Measurements from ENCODE around the gene P2RX4. TPM values are rescaled to one million over a fixed set of nuclear protein-coding genes. Genes with fewer than 3 reads are reported as not detected.
"Not testable (repeated sequence)": the region's sequence is repeated elsewhere in the genome, so short reads cannot be mapped to it uniquely, and the experiment has no call there.

P2RX4 gene
- total and polyA plus RNA-seq, 12 donors, result 3.7 to 12.6 (median 5.5) TPM

DNA sequence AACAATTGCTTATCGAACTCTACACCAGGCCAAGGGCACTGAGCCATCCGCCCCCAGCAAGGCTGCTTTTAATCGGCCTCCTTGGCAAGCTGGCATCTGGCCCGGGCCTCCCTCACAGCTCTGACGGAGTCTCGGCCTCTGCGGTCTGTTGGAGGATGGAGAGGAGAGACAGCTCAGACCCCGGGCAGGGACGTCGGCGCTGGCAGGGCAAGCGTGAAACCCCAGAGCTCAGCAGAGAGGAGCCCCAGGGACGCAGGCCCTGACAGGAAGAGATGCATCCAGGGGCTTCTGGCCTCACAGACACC is 69.1 kb downstream of the P2RX4 start:
- Histone ChIP-seq H3K4me3 (peak overlapping the region in 1 of 10 donors; percentile 20), H3K9me3 (no peaks in the 10 kb centered on the region), H3K4me1 (peaks cover 15 to 57% (median 35%) of the 10 kb centered on the region in 9 donors), H3K27me3 (no peaks in the 10 kb centered on the region), H3K27ac (peak overlapping the region; percentile 11 to 86 (median 61)), H3K36me3 (peaks cover 0 to 27% (median 0%) of the 10 kb centered on the region in 9 donors)
- intact Hi-C loops (cut with DNase I), result no loop called here
- 41 to 48% methylated on average over 13 of the region's 13 CpGs for WGBS, 2 donors
- ATAC-seq (peak; percentile 22 to 59 (median 48)), DNase-seq (peak; percentile 61 to 63)
- TF ChIP-seq, protein P1, sequence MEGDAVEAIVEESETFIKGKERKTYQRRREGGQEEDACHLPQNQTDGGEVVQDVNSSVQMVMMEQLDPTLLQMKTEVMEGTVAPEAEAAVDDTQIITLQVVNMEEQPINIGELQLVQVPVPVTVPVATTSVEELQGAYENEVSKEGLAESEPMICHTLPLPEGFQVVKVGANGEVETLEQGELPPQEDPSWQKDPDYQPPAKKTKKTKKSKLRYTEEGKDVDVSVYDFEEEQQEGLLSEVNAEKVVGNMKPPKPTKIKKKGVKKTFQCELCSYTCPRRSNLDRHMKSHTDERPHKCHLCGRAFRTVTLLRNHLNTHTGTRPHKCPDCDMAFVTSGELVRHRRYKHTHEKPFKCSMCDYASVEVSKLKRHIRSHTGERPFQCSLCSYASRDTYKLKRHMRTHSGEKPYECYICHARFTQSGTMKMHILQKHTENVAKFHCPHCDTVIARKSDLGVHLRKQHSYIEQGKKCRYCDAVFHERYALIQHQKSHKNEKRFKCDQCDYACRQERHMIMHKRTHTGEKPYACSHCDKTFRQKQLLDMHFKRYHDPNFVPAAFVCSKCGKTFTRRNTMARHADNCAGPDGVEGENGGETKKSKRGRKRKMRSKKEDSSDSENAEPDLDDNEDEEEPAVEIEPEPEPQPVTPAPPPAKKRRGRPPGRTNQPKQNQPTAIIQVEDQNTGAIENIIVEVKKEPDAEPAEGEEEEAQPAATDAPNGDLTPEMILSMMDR (IDR thresholded peaks at IDR 0.05), result no peak

DNA sequence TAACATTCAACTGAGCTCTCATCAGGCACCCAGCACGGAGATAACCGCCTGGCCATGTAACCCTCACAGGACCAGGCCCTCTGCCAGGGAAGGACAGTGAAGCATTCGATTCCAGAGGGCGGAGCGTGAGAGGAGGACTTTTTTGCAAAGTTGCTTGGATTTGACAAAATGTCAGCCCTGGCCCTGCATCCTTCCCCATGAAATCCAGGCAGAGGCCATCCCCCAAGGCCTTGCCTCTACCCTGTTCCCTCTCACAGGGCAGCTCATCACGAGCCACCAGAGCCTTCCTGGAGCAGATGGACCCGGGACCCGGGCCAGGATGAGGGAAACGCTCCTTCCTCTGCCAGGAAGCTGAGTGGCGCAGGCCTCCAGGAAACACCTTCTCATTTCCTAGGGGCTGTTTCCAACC is 69.6 kb downstream of the P2RX4 start:
- Histone ChIP-seq H3K9me3 (no peaks in the 10 kb centered on the region), H3K27me3 (no peaks in the 10 kb centered on the region), H3K4me1 (peaks cover 16 to 62% (median 35%) of the 10 kb centered on the region in 9 donors), H3K4me3 (no peak overlapping the region), H3K36me3 (peaks cover 0 to 23% (median 0%) of the 10 kb centered on the region in 9 donors), H3K27ac (peak overlapping the region in 9 of 10 donors; percentile 24 to 86 (median 71))
- WGBS, 2 donors, result 26 to 39% methylated on average over 10 of the region's 10 CpGs
- intact Hi-C loops (cut with DNase I), result no loop called here
- ATAC-seq, result peak; percentile 38 to 79 (median 72)
- peak; percentile 53 to 66 for DNase-seq
- TF ChIP-seq, protein P1 (IDR thresholded peaks at IDR 0.05), result no peak

DNA sequence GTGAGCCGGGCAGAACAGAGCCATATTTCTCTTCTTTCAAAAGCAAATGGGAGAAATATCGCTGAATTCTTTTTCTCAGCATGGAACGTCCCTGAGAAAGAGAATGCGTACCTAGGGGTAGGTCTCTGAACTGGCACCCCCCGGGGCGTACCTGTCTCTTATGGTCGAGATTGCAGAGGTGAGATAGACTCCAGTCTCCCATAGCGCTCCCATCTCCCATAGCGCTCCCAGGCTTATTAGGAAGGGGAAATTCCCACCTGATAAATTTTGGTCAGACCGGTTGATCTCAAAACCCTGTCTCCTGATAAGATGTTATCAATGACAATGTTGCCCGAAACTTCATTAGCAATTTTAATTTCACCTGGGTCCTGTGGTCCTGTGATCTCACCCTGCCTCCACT is 70.6 kb downstream of the P2RX4 start:
- H3K27ac ChIP-seq; H3K27me3 ChIP-seq; intact Hi-C loops (cut with DNase I); H3K4me3 ChIP-seq; DNase-seq; H3K9me3 ChIP-seq; ATAC-seq: not testable (repeated sequence)
- H3K4me1 ChIP-seq, result peaks cover 16 to 72% (median 35%) of the 10 kb centered on the region in 9 donors
- peaks cover 0 to 18% (median 0%) of the 10 kb centered on the region in 9 donors for H3K36me3 ChIP-seq
- WGBS, 2 donors, result 87 to 90% methylated on average over 11 of the region's 11 CpGs

DNA sequence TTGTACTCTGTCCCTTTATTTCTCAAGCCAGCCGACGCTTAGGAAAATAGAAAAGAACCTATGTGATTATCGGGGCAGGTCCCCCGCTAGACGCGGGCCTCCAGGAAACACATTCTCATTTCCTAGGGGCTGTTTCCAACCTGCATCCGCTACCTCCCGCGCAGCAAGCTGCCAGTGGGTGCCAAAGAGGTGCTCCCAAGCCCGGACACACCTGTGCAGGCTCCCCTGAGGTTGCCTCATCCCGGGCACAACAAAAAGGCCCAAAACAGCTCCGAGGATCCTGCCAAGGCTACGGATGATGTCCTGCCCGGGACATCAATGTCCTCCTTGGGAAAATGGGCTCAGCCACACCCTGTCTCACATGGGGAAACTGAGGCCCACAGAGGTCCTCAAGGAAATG is 71.2 kb downstream of the P2RX4 start:
- H3K27ac ChIP-seq, DNase-seq: not testable (repeated sequence)

DNA sequence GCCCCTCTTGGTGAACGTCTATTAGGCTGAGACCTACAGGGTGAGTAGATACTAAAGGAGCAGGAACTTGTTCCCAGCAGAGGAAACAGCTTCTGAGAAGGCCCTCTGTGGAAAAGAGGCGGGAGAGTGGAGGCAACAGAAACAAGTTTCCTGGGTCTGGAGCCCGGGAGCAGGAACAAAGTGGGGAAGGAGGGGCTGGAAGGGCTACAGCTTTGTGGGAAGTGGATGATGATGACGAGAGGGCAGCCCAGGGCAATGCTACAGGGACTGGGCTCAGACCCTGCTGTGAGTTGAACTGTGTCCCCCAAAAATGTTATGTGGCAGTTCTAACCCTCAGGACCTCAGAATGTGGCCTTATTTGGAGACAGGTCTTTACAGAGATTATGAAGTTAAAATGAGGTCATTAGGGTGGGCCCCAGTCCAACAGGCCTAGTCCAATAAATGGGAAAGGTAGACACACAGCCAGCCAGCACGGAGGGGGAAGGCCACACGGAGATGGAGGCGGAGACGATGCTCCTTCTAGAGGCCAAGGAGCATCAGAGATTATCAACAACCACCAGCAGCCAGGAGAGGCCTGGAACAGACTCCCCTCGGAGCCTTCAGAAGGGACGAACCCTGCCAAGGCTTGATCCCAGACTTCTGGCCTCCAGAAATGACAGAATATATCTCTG is 72.3 kb downstream of the P2RX4 start:
- intact Hi-C loops (cut with DNase I), result no loop called here
- 50 to 68% methylated on average over 10 of the region's 10 CpGs for WGBS, 2 donors
- Histone ChIP-seq H3K27me3 (no peaks in the 10 kb centered on the region), H3K27ac (peak overlapping the region in 8 of 10 donors; percentile 17 to 66 (median 43)), H3K4me3 (no peak overlapping the region), H3K9me3 (no peaks in the 10 kb centered on the region), H3K4me1 (peaks cover 16 to 70% (median 35%) of the 10 kb centered on the region in 9 donors), H3K36me3 (peaks cover 0 to 18% (median 0%) of the 10 kb centered on the region in 9 donors)
- TF ChIP-seq, protein P1 (IDR thresholded peaks at IDR 0.05), result no peak
- DNase-seq (no peak), ATAC-seq (peak in 5 of 8 donors; percentile 7 to 38 (median 29))

More for the DNA sequence above, 71.2 kb downstream of the P2RX4 start:
- H3K9me3 ChIP-seq; ATAC-seq; H3K4me3 ChIP-seq; H3K27me3 ChIP-seq; intact Hi-C loops (cut with DNase I): not testable (repeated sequence)
- peaks cover 0 to 18% (median 0%) of the 10 kb centered on the region in 9 donors for H3K36me3 ChIP-seq
- 70 to 79% methylated on average over 14 of the region's 14 CpGs for whole genome bisulfite sequencing, 2 donors
- H3K4me1 ChIP-seq, result peaks cover 16 to 74% (median 35%) of the 10 kb centered on the region in 9 donors

DNA sequence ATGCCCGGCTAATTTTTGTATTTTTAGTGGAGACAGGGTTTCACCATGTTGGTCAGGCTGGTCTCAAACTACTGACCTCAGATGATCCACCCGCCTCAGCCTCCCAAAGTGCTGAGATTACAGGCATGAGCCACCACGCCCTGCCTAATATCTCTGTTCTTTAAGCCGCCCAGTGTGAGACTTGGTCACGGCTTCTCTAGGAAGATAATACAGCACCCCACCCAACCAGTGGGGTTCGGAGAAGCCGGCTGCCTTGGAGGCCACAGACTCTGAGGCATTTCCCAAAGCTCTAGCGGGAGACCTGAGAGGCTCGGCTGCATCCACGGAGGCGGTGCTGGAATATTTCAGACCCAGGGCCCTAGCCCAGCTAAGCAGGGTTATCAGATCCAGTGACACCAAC is 73.0 kb downstream of the P2RX4 start:
- H3K9me3 ChIP-seq; intact Hi-C loops (cut with DNase I); DNase-seq; H3K27me3 ChIP-seq; H3K4me3 ChIP-seq; ATAC-seq: not testable (repeated sequence)
- H3K27ac ChIP-seq, result peak overlapping the region in 6 of 10 donors; percentile 30 to 66 (median 43)
- H3K36me3 ChIP-seq, result peaks cover 0 to 22% (median 0%) of the 10 kb centered on the region in 9 donors
- peaks cover 16 to 70% (median 36%) of the 10 kb centered on the region in 9 donors for H3K4me1 ChIP-seq
- 89 to 91% methylated on average over 11 of the region's 11 CpGs for WGBS, 2 donors
